Hematopoietic multipotent progenitor cell treated with erythropoietin and hydrocortisone succinate and interleukin-3 and kit ligand, for 17 days (in vitro differentiated cells): ENCODE results near the gene RALGDS.
A peak's percentile ranks its signal among the peaks of the same experiment; 100 is the strongest.
"Not testable (repeated sequence)": the region's sequence is repeated elsewhere in the genome, so short reads cannot be mapped to it uniquely, and the experiment has no call there.

Source experiments
- DNase-seq: peaks from one replicate; pipeline ENCODE4 v3.0.0-alpha.2; 2015; ENCODE audit warnings: low spot score

Gene RALGDS

GRCh38 chr9:133121198-133121914 lies at the start of gene RALGDS:
Gene RALGDS, minus strand, starts transcription at chr9:133121240. Its CDS starts 86 bp downstream, at chr9:133121154.
- peak; percentile 91 for DNase-seq

GRCh38 chr9:133170716-133171115 lies 49.7 kb upstream of the RALGDS start:
- no peak for DNase-seq

DNA sequence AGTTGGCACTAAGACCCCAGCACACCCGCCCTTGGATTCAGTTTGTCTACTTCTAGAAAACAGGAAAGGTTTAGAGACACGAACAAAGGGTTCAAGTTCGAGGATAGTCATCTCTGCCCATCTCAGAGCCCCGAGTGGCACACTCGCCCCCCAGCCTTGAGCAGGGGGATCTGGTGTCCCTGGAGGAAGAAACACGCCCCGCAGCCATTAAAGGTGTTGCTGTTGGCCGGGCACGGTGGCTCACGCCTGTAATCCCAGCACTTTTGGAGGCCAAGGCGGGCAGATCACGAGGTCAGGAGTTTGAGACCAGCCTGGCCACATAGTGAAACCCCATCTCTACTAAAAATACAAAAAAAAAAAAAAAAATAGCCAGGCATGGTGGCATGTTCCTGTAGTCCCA lies 48.6 kb upstream of the RALGDS start:
- DNase-seq, result not testable (repeated sequence)

- DNase-seq, result no peak
Measured at GRCh38 chr9:133169102-133169501, 48.1 kb upstream of the RALGDS start.

- DNase-seq, result no peak
Measured at GRCh38 chr9:133168432-133168831, 47.4 kb upstream of the RALGDS start.

- no peak for DNase-seq
Measured at GRCh38 chr9:133167769-133168168, 46.7 kb upstream of the RALGDS start.

DNA sequence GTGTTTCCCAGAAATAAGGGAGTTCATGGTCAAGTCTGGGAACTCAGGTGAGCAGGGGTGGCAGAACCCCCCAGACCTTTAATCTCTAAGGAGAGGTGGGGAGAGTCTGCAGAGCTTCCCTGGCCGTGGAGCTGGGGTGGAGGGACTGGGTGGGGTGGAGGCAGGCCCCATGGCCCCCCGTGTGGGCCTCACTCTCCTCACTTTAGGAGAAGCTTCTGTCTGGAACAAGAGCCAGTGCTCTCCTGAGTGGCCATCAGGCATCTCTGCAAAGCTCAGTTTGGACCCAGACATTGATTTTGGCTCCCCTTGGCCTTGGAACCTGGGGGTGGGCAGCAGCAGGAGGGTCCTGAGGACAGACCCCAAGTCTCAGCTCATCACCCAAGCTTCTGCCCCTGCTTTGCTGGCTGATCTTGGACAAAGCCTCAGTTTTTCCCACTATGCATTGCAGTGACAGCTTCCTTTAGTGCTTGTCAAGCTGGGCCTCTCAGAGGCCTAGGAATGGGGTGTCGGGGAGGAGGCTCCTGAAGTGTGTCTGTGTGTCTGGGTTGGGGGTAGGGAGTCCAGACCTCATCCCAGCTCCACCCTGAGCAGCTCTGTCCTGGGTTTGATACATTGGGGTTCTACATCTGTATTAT lies 46.2 kb upstream of the RALGDS start:
- DNase-seq, result no peak

DNA sequence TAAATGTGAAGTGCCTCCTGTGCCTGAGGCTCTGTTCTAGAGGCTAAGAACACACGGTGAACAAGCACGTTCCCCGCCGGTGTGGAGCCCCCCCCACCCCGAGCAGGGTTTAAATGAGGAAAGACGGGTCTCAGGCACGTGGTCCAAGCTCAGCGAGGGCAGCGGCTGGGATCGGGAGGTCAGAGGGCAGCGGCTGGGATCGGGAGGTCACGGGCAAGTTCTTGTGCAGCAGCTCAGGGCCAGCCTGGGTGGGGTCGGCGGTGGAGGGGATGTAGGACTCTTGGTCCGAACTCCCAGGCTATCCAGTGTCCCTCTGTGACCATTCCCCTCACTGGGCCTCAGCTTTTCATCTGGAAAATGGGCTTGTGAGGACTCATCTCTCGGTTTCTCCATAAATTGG lies 45.4 kb upstream of the RALGDS start:
- no peak for DNase-seq

- no peak for DNase-seq
Measured at GRCh38 chr9:133165452-133165730, 44.4 kb upstream of the RALGDS start.

DNA sequence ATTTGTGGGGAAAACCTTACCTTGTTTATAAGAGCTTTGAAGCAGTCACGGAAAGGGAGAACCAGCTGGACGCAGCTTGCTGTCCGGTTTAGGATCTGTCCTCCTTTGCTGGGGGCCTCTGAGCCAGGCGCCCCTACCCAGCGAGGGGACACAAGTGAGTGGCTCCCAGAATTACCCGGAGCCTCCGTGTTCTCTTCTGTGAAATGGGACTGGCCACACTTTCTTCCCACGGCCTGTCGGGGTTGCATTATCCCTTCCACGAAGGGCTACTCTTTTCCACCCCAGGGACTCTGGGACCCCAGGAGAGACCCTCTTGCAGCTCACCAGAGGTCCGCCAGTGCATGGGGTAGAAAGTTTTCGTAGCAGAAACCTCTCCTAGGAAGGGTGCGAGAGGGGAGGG lies 43.2 kb upstream of the RALGDS start:
- DNase-seq, result no peak

DNA sequence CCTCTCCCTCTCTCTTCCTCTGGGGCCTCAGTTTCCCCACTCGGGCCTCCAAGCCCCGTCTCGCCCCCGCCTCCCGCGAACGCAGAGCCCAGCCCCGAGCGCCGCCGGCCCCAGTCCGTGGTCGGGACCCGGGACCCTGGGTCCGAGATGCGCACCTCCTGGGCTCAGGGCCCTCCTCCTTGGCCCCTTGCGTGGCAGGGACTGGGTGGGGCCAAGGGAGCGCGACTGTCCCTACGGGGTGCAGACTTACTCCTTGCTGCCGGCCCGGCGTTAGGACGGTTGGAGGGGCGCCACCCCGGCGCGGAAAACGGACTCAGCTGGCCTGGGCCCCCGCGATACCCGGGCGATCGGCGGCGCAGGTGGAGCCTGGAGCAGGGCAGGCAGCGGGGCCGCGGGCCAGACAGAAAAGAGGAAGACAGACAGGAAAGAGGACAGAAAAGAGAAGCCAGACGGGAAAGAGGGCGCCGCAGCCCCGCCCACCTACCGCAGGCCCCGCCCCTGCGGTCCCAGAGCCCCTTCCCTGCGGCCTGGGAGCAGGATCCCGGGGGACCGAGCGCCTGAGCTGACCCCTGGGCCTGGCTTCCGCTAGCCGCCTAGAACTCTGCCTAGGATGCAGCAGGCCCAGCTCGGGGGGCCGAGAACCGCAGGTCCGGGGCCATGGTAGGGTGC lies 42.6 kb upstream of the RALGDS start, which contains the start of gene GBGT1:
TSS of gene GBGT1 (minus strand) at position 411 of the 669 bp plus-strand sequence. CDS start 1,502 bp downstream, outside the sequence.
- DNase-seq, result peak; percentile 74

GRCh38 chr9:133162861-133163503 lies 41.9 kb upstream of the RALGDS start:
- DNase-seq, result peak; percentile 10

- DNase-seq, result no peak
Measured at GRCh38 chr9:133161547-133161950, 40.5 kb upstream of the RALGDS start.

DNA sequence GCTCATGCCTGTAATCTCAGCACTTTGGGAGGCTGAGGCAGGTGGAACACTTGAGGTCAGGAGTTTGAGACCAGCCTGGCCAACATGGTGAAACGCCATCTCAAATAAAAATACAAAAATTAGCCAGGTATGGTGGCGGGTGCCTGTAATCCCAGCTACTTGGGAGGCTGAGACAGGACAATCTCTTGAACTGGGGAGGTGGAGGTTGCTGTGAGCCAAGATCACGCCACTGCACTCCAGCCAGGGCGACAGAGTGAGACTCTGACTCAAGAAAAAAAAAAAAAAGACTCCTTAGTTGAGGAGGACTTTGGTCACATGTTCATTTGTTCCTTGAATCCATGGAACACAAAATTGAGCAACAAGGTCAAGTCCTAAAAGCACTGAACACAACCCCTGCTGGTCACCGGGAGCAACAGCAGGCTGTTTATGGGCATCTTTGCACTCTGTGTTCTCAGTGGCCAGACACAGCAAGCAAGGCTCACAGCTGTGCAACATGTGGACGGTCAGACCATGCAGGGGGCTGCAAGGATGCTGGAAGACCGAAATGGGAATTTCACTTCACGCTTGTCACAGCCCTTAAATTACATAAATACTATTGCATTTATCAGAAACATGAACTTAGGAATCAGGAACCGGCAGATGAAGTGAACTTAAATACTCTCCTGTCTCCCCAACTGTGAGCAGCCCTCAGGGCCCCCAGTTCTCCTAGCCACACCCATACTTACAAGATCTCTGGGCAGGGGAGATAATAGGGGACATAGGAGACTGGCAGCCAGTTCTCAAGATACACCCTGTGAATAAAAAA lies 39.9 kb upstream of the RALGDS start:
- DNase-seq, result peak; percentile 92

DNA sequence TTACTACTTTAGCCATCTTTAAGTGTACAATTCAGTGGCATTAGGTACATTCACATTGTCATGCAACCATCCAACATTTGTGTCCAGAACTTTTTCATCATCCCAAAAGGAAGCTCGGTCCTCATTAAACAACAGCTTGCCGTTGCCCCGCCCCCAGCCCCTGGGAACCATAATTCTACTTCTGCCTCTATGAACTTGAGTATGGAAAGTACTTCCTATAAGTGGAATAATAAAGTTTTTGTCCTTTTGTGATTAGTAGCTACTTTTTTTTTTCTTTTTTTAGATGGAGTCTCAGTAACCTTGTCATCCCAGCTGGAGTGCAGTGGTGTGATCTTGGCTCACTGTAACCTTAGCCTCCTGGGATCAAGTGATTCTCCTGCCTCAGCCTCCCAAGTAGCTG lies 37.7 kb upstream of the RALGDS start:
- peak; percentile 27 for DNase-seq

DNA sequence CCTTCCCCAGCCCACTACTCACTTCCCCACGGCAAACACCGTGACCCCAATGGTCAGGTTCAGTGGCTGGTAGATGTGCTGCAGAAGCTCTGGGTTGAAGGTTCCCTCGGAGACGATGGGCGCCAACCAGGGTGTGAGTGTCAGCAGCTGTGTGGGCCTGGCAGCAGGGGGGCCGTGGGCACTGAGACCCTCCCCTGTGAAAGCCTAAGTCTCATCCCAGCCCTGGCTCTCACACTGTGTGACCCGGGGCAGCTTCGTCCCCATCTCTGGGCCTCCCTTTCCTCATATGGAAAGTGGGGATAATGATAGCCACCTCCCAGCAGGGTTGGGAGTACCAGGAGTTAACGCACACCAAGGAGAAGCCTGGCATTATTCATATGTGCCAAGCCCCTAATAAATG lies 34.1 kb upstream of the RALGDS start:
- DNase-seq, result no peak

- no peak for DNase-seq
Measured at GRCh38 chr9:133154097-133154989, 33.3 kb upstream of the RALGDS start.

DNA sequence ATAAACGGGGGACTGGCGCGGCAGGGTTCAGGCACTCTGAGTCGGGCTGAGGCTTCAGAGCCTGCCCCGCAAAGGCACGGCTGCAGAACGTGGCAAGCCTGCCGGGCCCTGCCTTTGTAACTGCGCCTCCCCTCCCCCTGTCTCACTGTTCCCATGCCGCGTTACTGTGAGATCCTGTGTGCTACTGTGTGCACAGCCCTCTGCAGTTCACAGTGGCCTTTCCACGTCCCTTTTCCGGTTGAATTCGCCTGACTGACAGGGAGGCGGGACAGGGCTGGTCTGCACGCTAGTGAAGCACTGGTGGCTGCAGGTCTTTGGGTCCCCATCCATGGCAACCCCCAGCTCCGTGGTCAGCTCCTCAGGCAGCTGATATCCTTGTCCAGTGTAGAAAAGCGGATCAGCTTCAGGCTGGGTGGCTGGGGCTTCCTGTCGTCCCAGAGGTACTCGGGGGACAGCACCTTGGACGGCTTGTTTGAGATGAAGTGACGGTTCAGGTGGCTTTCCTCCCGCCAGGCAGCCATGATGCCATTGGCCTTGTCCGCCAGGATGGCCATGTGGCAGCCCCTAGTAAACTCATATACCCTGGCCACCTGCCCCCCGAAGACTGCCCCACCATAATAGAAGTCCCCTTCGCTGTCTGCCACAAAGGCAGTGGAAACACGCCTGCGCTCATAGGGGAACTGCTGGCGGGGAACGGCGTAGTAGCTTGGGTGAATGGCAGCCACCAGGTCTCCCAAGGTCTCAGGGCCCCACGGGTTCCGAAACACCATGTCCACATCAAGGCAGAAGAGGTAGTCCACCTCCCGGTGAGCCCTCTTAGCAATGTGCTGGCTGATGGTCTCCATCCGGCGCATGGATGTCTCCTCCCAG lies 32.4 kb upstream of the RALGDS start:
- no peak for DNase-seq

GRCh38 chr9:133151601-133152525 lies 30.8 kb upstream of the RALGDS start:
- no peak for DNase-seq
